ENCODE results near the gene FGFR2.
"Not testable (repeated sequence)": the region's sequence is repeated elsewhere in the genome, so short reads cannot be mapped to it uniquely, and the experiment has no call there.

Gene FGFR2

GRCh38 chr10:121590772-121591171 is 7.5 kb downstream of the FGFR2 start:
- no peak for DNase-seq (ENCODE audit: low spot score)

- DNase-seq (ENCODE audit: low spot score) = no peak
Observed at GRCh38 chr10:121589553-121589952, 8.7 kb downstream of the FGFR2 start.

- no peak for DNase-seq (ENCODE audit: low spot score)
Observed at GRCh38 chr10:121583857-121584256, 14.4 kb downstream of the FGFR2 start.

- no peak for DNase-seq (ENCODE audit: low spot score)
Observed at GRCh38 chr10:121583258-121583657, 15.0 kb downstream of the FGFR2 start.

GRCh38 chr10:121580276-121581116 is 17.7 kb downstream of the FGFR2 start:
- no peak for DNase-seq (ENCODE audit: low spot score)

- DNase-seq (ENCODE audit: low spot score) = no peak
Observed at GRCh38 chr10:121579656-121580055, 18.6 kb downstream of the FGFR2 start.

- DNase-seq (ENCODE audit: low spot score) = no peak
Observed at GRCh38 chr10:121578965-121579364, 19.3 kb downstream of the FGFR2 start.

- DNase-seq (ENCODE audit: low spot score) = no peak
Observed at GRCh38 chr10:121578298-121578697, 19.9 kb downstream of the FGFR2 start.

- DNase-seq (ENCODE audit: low spot score) = no peak
Observed at GRCh38 chr10:121577568-121577967, 20.7 kb downstream of the FGFR2 start.

GRCh38 chr10:121576139-121576538 is 22.1 kb downstream of the FGFR2 start:
- no peak for DNase-seq (ENCODE audit: low spot score)

GRCh38 chr10:121574519-121575166 is 23.6 kb downstream of the FGFR2 start:
- no peak for DNase-seq (ENCODE audit: low spot score)

- no peak for DNase-seq (ENCODE audit: low spot score)
Observed at GRCh38 chr10:121573538-121573941, 24.7 kb downstream of the FGFR2 start.

GRCh38 chr10:121572859-121573537 is 25.2 kb downstream of the FGFR2 start:
- DNase-seq (ENCODE audit: low spot score) = no peak

- DNase-seq (ENCODE audit: low spot score) = no peak
Observed at GRCh38 chr10:121570315-121570714, 27.9 kb downstream of the FGFR2 start.

GRCh38 chr10:121568275-121568674 is 30.0 kb downstream of the FGFR2 start:
- no peak for DNase-seq (ENCODE audit: low spot score)

- DNase-seq (ENCODE audit: low spot score) = no peak
Observed at GRCh38 chr10:121567569-121567968, 30.7 kb downstream of the FGFR2 start.

GRCh38 chr10:121566755-121567154 is 31.5 kb downstream of the FGFR2 start:
- DNase-seq (ENCODE audit: low spot score) = no peak

- no peak for DNase-seq (ENCODE audit: low spot score)
Observed at GRCh38 chr10:121559326-121560026, 38.8 kb downstream of the FGFR2 start.

GRCh38 chr10:121558238-121558637 is 40.0 kb downstream of the FGFR2 start:
- no peak for DNase-seq (ENCODE audit: low spot score)

GRCh38 chr10:121556918-121557573 is 41.2 kb downstream of the FGFR2 start:
- DNase-seq (ENCODE audit: low spot score) = no peak

- DNase-seq (ENCODE audit: low spot score) = no peak
Observed at GRCh38 chr10:121556455-121556854, 41.8 kb downstream of the FGFR2 start.

- not testable (repeated sequence) for DNase-seq (ENCODE audit: low spot score)
Observed at GRCh38 chr10:121554916-121555315, 43.3 kb downstream of the FGFR2 start.

Data from CD4-positive, alpha-beta T cell treated with Interleukin-6 at 100 ng/mL for 8 hours (primary cell).